HL-60 (cell line): Measurements from ENCODE around the gene MYO1E.

Experiments used
- GABPA ChIP-seq: IDR thresholded peaks from 2 replicates; pipeline ENCODE4 v1.6.1; 2012; ENCODE audit warnings: low read depth
- TF ChIP-seq, protein P1 (sequence below): IDR thresholded peaks from 2 replicates; pipeline ENCODE4 v1.6.1; 2012; ENCODE audit warnings: low read depth; ENCODE audit not compliant: insufficient replicate concordance
- TF ChIP-seq, protein P2 (sequence below): IDR thresholded peaks from one replicate; pipeline ENCODE4 v1.5.1; 2011; ENCODE audit warnings: low read length, control low read depth, inconsistent platforms; ENCODE audit not compliant: insufficient read depth

DNA sequence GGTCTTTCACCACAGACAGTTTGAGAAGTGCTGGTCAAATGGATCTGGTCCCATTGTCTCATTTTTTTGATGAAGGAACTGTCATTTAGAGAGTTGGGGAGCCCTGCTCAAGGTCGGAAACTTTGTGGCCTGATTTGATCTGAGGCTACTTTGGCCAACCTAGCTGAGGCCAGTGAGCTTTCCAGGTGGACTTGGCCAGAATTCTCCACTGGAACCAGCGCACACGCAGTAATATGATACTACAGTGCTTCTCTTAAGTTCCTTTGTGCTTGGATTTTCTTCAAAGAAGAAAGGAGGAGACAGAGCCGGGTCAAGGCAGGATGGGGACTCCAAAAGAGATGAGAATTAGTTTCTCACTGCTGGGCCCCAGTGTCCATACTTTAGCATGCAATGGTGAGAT lies 217.2 kb downstream of the MYO1E start:
- TF ChIP-seq, protein P1, sequence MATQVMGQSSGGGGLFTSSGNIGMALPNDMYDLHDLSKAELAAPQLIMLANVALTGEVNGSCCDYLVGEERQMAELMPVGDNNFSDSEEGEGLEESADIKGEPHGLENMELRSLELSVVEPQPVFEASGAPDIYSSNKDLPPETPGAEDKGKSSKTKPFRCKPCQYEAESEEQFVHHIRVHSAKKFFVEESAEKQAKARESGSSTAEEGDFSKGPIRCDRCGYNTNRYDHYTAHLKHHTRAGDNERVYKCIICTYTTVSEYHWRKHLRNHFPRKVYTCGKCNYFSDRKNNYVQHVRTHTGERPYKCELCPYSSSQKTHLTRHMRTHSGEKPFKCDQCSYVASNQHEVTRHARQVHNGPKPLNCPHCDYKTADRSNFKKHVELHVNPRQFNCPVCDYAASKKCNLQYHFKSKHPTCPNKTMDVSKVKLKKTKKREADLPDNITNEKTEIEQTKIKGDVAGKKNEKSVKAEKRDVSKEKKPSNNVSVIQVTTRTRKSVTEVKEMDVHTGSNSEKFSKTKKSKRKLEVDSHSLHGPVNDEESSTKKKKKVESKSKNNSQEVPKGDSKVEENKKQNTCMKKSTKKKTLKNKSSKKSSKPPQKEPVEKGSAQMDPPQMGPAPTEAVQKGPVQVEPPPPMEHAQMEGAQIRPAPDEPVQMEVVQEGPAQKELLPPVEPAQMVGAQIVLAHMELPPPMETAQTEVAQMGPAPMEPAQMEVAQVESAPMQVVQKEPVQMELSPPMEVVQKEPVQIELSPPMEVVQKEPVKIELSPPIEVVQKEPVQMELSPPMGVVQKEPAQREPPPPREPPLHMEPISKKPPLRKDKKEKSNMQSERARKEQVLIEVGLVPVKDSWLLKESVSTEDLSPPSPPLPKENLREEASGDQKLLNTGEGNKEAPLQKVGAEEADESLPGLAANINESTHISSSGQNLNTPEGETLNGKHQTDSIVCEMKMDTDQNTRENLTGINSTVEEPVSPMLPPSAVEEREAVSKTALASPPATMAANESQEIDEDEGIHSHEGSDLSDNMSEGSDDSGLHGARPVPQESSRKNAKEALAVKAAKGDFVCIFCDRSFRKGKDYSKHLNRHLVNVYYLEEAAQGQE, result no peak
- TF ChIP-seq, protein P2, sequence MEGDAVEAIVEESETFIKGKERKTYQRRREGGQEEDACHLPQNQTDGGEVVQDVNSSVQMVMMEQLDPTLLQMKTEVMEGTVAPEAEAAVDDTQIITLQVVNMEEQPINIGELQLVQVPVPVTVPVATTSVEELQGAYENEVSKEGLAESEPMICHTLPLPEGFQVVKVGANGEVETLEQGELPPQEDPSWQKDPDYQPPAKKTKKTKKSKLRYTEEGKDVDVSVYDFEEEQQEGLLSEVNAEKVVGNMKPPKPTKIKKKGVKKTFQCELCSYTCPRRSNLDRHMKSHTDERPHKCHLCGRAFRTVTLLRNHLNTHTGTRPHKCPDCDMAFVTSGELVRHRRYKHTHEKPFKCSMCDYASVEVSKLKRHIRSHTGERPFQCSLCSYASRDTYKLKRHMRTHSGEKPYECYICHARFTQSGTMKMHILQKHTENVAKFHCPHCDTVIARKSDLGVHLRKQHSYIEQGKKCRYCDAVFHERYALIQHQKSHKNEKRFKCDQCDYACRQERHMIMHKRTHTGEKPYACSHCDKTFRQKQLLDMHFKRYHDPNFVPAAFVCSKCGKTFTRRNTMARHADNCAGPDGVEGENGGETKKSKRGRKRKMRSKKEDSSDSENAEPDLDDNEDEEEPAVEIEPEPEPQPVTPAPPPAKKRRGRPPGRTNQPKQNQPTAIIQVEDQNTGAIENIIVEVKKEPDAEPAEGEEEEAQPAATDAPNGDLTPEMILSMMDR, result no peak
- no peak for TF ChIP-seq GABPA
